Fibroblast of the conjunctiva (primary cell): Measurements from ENCODE around the gene MS4A4E.
"Not testable (repeated sequence)": the region's sequence is repeated elsewhere in the genome, so short reads cannot be mapped to it uniquely, and the experiment has no call there.

Experiments
- DNase-seq: peaks from one replicate; pipeline ENCODE4 v3.0.0-alpha.2; 2010; ENCODE audit warnings: low read depth

Gene MS4A4E

GRCh38 chr11:60170566-60170965, 72.4 kb downstream of the MS4A4E start:
- no peak for DNase-seq

DNA sequence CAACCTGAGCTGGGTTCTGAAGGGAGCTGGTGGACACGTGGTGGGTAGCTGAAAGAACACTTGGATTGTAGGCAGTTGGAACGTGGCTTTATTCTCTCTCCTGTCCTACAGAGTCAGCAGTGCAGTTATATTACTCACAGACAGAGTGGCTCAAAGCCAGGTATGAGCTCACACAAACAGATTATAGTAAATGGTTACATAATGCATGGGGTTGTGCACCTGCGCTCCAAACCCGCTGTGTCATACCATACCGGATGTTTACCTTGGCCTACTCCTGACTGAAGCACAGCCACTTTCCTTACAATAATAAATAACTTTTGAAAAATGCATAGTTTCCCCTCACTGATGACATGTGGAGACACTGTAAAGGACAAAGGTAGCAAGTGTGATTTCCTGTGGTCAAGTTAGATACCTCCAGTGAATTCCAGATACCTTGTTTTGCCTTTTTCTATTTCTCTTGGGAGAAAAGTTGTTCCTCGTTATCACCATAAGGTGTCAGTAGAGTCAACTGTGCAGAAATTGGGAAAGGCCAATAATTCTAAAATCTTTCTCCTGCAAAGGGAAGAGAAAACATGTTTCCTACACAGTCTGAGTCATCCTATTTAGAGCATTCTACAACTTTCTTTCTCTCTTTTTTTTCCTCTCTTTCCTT, 73.5 kb downstream of the MS4A4E start:
- DNase-seq = no peak

DNA sequence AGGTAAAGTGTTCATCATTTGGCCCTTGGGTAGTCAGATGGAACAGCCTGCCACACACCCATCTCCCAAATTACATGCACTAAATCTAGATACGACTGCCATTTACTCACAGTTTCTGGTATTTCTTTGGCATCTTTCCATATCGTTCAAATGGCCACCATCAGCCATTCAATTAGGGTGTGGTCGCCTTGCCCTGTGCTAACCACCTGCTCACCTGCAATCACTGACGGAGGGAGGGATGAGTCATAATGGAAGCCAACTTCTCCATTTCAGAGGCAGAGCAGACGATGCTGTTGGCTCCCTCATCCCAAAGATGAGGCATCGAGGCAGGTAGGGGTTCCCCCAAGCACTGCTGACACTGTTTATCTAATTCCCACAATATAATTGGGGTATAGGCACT, 74.6 kb downstream of the MS4A4E start:
- no peak for DNase-seq

DNA sequence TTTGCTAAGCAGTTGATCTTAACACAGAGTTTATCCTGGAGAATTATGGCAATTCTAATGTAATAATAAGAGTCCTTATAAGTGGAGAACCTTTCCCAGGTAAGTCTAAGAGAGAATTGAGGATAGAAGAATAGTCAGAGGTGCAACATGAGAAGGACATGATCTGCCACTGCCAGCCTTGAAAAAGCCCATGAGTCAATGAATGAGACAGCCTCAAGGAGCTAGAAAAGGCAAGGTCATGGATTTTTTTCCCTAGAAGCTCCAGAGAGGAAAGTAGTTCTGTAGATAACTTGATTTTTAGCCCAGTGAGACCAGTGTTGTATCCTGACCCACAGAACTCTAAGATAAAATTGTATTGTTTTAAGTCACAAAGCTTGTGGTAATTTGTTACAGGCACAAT, 77.0 kb downstream of the MS4A4E start:
- no peak for DNase-seq

GRCh38 chr11:60165538-60165937, 77.4 kb downstream of the MS4A4E start:
- no peak for DNase-seq

- no peak for DNase-seq
Observed at GRCh38 chr11:60164550-60165075, 78.3 kb downstream of the MS4A4E start.

DNA sequence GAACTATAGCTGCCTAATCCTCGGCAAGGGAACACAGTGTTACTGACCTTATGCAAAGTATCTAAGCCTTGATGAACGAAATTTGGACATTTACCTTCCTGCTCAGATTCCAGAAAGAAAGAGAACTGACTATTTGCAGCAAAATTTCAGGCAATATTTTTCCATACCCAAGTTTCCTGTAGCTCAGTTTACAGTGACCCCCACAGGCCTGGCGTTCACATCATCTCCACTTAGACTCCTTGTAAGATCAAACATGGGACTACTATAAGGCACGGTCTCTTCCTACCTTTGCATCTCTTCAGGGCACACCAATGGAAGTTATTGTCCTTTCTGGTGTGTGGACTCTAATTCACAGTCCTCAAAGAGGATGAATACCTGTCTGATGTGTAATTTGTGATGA, 81.2 kb downstream of the MS4A4E start:
- DNase-seq = no peak

DNA sequence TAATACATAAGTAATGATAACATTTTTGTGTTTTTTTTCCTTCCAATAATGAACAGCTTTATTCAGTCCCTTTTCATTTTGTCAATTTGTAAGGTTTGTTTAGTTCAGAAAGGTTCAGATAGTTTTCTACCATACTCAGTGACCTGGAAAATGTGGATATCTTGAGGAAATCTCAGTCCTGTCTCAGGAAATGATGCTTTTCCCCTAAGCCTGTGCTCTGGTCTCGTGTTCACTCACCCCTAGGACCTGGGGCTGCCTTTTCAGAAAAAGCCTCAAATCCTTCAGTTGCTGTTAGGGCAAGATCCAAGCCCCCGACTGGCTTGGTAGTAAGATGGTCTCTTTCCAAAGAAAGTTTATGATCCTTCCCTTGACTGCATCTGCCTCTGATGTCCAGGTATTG, 81.8 kb downstream of the MS4A4E start:
- no peak for DNase-seq

DNA sequence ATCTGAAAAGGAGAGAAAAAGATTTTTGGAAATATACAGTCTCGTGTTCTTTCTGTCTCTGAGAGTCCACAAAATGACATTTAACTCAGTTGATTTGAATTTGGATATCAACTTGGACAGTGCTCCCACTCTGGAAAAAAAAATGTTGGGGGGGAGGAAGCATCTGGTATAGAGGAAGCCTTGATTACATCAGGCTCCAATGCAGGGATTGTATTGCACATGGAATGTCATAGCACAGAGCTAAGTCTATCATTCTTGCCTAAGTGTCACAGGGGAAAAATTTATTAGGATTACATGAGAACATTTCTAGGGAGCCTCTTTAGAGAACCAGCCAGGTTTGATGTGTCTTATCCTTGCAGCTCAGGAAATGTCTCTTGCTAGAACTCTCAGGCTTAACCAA, 83.1 kb downstream of the MS4A4E start:
- DNase-seq = no peak

DNA sequence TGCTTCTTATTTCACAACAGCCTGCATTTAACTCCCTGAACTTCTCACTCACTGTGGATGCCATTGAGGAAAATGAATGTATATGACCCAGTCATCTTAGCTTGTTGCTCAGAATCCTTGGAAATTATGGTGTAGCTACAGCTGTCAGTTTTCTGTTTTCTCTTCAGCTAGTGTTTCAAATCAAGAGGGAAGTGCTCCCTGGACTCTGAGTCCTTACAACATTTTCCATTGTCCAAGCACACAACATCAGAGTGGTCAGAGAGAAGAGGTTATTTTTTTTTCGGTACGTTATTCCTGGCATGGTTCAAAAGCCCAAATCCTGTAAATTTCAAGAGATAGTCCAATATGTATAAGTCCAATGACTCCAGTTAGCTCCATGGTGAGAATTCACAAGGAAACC, 83.7 kb downstream of the MS4A4E start:
- no peak for DNase-seq

DNA sequence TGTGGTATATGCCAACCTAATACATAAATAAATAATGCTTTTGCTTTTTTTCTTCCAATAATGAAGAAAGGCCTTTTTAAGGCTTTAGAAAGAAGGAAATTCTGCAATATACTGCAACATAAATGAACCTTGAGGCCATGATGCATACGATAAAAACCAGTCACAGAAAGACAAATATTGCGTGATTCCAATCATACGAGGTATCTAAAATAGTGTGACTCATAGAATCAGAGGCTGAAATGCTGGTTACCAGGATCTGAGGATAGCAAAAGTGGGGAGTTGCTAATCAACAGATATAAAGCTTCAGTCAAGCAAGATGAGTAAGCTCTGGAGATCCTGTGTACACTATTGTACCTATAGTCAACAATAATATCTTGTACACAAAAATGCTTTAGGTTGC, 84.3 kb downstream of the MS4A4E start:
- DNase-seq = no peak

GRCh38 chr11:60155931-60156330, 87.0 kb downstream of the MS4A4E start:
- no peak for DNase-seq

- DNase-seq = not testable (repeated sequence)
Observed at GRCh38 chr11:60152727-60153126, 90.2 kb downstream of the MS4A4E start.

GRCh38 chr11:60150279-60150678, 92.7 kb downstream of the MS4A4E start:
- no peak for DNase-seq
